ENCODE data around the gene FAM114A1.

DNA sequence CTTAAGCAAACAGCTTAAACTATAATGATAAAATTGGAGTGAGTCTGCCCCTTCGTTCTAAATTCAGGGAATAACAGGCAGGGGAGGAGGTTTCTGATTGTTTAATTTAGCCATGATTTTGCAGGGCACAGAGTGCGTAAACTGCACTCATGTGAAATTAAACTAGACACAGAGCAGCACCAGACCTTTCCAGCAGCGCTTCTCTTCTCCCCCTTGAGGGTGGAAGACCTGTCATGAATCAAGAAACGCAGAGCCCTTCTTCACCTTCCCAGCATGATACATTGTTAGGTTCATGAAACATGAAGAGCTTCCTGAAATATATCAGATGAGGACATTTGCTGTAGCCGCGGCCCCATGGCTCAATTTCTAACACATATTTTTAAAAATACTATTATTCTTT, 63.1 kb downstream of the FAM114A1 start:
- TF ChIP-seq, protein P1, sequence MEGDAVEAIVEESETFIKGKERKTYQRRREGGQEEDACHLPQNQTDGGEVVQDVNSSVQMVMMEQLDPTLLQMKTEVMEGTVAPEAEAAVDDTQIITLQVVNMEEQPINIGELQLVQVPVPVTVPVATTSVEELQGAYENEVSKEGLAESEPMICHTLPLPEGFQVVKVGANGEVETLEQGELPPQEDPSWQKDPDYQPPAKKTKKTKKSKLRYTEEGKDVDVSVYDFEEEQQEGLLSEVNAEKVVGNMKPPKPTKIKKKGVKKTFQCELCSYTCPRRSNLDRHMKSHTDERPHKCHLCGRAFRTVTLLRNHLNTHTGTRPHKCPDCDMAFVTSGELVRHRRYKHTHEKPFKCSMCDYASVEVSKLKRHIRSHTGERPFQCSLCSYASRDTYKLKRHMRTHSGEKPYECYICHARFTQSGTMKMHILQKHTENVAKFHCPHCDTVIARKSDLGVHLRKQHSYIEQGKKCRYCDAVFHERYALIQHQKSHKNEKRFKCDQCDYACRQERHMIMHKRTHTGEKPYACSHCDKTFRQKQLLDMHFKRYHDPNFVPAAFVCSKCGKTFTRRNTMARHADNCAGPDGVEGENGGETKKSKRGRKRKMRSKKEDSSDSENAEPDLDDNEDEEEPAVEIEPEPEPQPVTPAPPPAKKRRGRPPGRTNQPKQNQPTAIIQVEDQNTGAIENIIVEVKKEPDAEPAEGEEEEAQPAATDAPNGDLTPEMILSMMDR (IDR thresholded peaks at IDR 0.05): no peak
- no peak for TF ChIP-seq POLR2A (IDR thresholded peaks at IDR 0.05)
